B cell (primary cell): ENCODE results near the gene ADK.

Experiments
- CTCF ChIP-seq: fragments of 200-600 bp; IDR thresholded peaks from one replicate; pipeline ENCODE4 v1.8.0; 2022; ENCODE audit warnings: antibody characterized with exemption, mild to moderate bottlenecking
- EZH2 ChIP-seq: IDR thresholded peaks from 2 replicates; pipeline ENCODE4 v1.6.1; 2012; ENCODE audit warnings: borderline replicate concordance, low read depth, mild to moderate bottlenecking, moderate library complexity, low read length; ENCODE audit not compliant: insufficient read depth, poor library complexity, severe bottlenecking

GRCh38 chr10:74320026-74320425 is 169.0 kb downstream of the ADK start:
- TF ChIP-seq CTCF (no peak), EZH2 (no peak)
